ENCODE data around the gene EEF1A2. TPM values are rescaled to one million over a fixed set of nuclear protein-coding genes. Genes with fewer than 3 reads are reported as not detected.

Gene EEF1A2
- total and polyA plus RNA-seq, 12 donors: 881 to 1,465 (median 1,307) TPM

GRCh38 chr20:63451821-63452220 is 47.1 kb downstream of the EEF1A2 start:
- intact Hi-C loops (cut with DNase I): no loop called here
- 93 to 95% methylated on average over 17 of the region's 17 CpGs for WGBS, 2 donors
- DNase-seq (no peak), ATAC-seq (no peak)
- Histone ChIP-seq H3K4me1 (peaks cover 0 to 28% (median 17%) of the 10 kb centered on the region in 9 donors), H3K27ac (no peak overlapping the region), H3K9me3 (no peaks in the 10 kb centered on the region), H3K4me3 (no peak overlapping the region), H3K27me3 (peaks cover 0 to 74% (median 56%) of the 10 kb centered on the region in 7 donors), H3K36me3 (no peaks in the 10 kb centered on the region)
- TF ChIP-seq, protein P1, sequence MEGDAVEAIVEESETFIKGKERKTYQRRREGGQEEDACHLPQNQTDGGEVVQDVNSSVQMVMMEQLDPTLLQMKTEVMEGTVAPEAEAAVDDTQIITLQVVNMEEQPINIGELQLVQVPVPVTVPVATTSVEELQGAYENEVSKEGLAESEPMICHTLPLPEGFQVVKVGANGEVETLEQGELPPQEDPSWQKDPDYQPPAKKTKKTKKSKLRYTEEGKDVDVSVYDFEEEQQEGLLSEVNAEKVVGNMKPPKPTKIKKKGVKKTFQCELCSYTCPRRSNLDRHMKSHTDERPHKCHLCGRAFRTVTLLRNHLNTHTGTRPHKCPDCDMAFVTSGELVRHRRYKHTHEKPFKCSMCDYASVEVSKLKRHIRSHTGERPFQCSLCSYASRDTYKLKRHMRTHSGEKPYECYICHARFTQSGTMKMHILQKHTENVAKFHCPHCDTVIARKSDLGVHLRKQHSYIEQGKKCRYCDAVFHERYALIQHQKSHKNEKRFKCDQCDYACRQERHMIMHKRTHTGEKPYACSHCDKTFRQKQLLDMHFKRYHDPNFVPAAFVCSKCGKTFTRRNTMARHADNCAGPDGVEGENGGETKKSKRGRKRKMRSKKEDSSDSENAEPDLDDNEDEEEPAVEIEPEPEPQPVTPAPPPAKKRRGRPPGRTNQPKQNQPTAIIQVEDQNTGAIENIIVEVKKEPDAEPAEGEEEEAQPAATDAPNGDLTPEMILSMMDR (IDR thresholded peaks at IDR 0.05): no peak

DNA sequence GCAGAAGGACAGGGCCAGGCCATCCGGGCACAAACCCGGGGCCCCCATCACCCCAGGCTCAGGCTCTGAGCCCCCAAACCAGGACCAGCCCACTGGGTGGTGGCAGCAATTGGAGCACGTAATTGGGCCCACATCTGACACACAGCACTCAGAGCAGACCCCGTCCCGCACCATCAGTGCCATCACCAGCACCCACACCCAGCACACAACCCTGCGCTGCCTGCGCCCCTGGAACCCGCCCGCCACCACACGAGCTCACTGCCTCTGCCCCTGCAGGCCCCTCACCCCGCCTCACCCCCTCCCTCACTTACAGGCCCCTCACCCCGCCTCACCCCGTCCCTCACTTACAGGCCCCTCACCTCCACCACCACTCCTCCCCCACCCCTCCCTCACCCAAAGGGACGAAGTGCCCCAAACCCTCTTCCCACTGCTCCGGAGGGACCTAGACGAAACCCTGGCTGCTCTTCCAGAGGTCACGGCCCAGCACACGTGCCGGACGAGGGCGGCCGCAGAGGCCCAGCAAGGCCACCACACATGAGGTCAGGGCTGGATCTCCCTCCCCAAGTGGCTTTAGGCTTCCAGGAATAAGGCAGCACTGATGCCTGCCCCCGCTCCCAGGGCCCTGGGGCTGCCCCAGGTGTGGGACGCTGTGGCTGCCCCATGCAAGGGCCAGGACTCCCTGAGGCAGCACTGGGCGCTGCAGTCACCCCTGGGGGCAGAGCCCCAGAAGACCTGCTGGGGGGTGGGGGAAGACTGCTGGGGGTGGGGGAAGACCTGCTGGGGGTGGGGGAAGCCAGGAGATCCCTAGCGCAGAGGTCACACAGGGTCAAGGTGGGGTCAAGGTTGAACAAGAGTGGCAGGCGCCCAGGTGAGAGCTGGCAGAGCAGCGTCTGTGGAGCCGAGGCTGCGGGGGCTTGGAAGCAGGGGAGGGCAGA is 48.8 kb downstream of the EEF1A2 start:
- intact Hi-C loops (cut with DNase I): loop anchor here in 2 of 10 donors (10.0 kb wide), 1 partner anchor 75 kb away; the partner anchor contains the start of gene PPDPF (in 2 of the 2)
- DNase-seq: no peak
- WGBS, 2 donors: 83 to 87% methylated on average over 29 to 30 of the region's 30 CpGs
- H3K27me3 ChIP-seq: peaks cover 0 to 67% (median 42%) of the 10 kb centered on the region in 7 donors
- ATAC-seq: no peak
- H3K4me1 ChIP-seq: peaks cover 0 to 27% (median 17%) of the 10 kb centered on the region in 9 donors
- H3K27ac ChIP-seq: no peak overlapping the region
- H3K4me3 ChIP-seq: no peak overlapping the region
- no peaks in the 10 kb centered on the region for H3K36me3 ChIP-seq
- H3K9me3 ChIP-seq: no peaks in the 10 kb centered on the region
- TF ChIP-seq, protein P1 (IDR thresholded peaks at IDR 0.05): no peak

- Histone ChIP-seq H3K4me1 (peaks cover 0 to 26% (median 10%) of the 10 kb centered on the region in 9 donors), H3K27ac (no peak overlapping the region), H3K9me3 (no peaks in the 10 kb centered on the region), H3K36me3 (no peaks in the 10 kb centered on the region), H3K4me3 (no peak overlapping the region), H3K27me3 (peaks cover 0 to 61% (median 32%) of the 10 kb centered on the region in 7 donors)
- intact Hi-C loops (cut with DNase I): loop anchor here in 2 of 10 donors (10.0 kb wide), 1 partner anchor 76 kb away; the partner anchor contains the start of gene PPDPF (in 2 of the 2)
- no peak for DNase-seq
- no peak for ATAC-seq
- TF ChIP-seq, protein P1 (IDR thresholded peaks at IDR 0.05): no peak
- whole genome bisulfite sequencing, 2 donors: 90 to 94% methylated on average over 5 of the region's 5 CpGs
Measured at GRCh38 chr20:63449025-63449424, 49.9 kb downstream of the EEF1A2 start.

- Histone ChIP-seq H3K4me3 (no peak overlapping the region), H3K9me3 (no peaks in the 10 kb centered on the region), H3K27me3 (peaks cover 0 to 53% (median 26%) of the 10 kb centered on the region in 7 donors), H3K27ac (no peak overlapping the region), H3K4me1 (peaks cover 0 to 16% (median under 1%) of the 10 kb centered on the region in 9 donors), H3K36me3 (no peaks in the 10 kb centered on the region)
- intact Hi-C loops (cut with DNase I): loop anchor here in 2 of 10 donors (10.0 kb wide), 1 partner anchor 77 kb away; the partner anchor contains the start of gene PPDPF (in 2 of the 2)
- DNase-seq (no peak), ATAC-seq (no peak)
- TF ChIP-seq, protein P1 (IDR thresholded peaks at IDR 0.05): no peak
- WGBS, 2 donors: 47 to 51% methylated on average over 18 of the region's 18 CpGs
Measured at GRCh38 chr20:63448031-63448430, 50.9 kb downstream of the EEF1A2 start.

All from heart right ventricle (tissue), 16 donors.